Measurements from ENCODE around the gene DLG1. TPM values are rescaled to one million over a fixed set of nuclear protein-coding genes. Genes with fewer than 3 reads are reported as not detected.
"Not testable (repeated sequence)": the region's sequence is repeated elsewhere in the genome, so short reads cannot be mapped to it uniquely, and the experiment has no call there.

The DLG1 gene
- total RNA-seq, 1 experiment from 2014 or later, result 121 TPM

- Mint-ChIP-seq H3K27me3 (ENCODE audit: insufficient read depth, unreplicated experiment) (no peaks in the 10 kb centered on the region), H3K27ac (ENCODE audit: low read depth, unreplicated experiment) (no peak overlapping the region), H3K4me3 (ENCODE audit: unreplicated experiment) (no peak overlapping the region), H3K9me3 (ENCODE audit: unreplicated experiment) (no peaks in the 10 kb centered on the region), H3K4me1 (ENCODE audit: insufficient read depth, unreplicated experiment) (no peaks in the 10 kb centered on the region), H3K36me3 (ENCODE audit: insufficient read depth, unreplicated experiment) (peaks cover 63% of the 10 kb centered on the region)
- no peak for DNase-seq (ENCODE audit: unreplicated experiment)
- intact Hi-C loops (cut with micrococcal nuclease), result no loop called here
- no TSS peak for BruUV-seq (replicated peaks)
- ChIA-PET CTCF (interaction anchor here (0.9 kb wide), 1 partner anchor 73 kb away, joined by 3 read pairs; no protein-coding TSS in a partner anchor), POLR2A (interaction anchor here (1.3 kb wide), 1 partner anchor 22 kb away, joined by 3 read pairs; no protein-coding TSS in a partner anchor)
- no peak for TF ChIP-seq CTCF (IDR thresholded peaks at IDR 0.05; ENCODE audit: unreplicated experiment)
Measured at GRCh38 chr3:197076415-197076814, 222.0 kb downstream of the DLG1 start.

- Mint-ChIP-seq H3K36me3 (ENCODE audit: insufficient read depth, unreplicated experiment) (peaks cover 49% of the 10 kb centered on the region), H3K27ac (ENCODE audit: low read depth, unreplicated experiment) (no peak overlapping the region), H3K9me3 (ENCODE audit: unreplicated experiment) (no peaks in the 10 kb centered on the region), H3K4me3 (ENCODE audit: unreplicated experiment) (no peak overlapping the region), H3K27me3 (ENCODE audit: insufficient read depth, unreplicated experiment) (no peaks in the 10 kb centered on the region), H3K4me1 (ENCODE audit: insufficient read depth, unreplicated experiment) (no peaks in the 10 kb centered on the region)
- BruUV-seq (replicated peaks), result no TSS peak
- no peak for TF ChIP-seq CTCF (IDR thresholded peaks at IDR 0.05; ENCODE audit: unreplicated experiment)
- POLR2A ChIA-PET, result interaction anchor here (0.6 to 1.4 kb wide), 2 partner anchors 37 to 39 kb away, joined by 3 to 4 read pairs; no protein-coding TSS in a partner anchor
- intact Hi-C loops (cut with micrococcal nuclease), result no loop called here
- CTCF ChIA-PET, result no interaction called here
- DNase-seq (ENCODE audit: unreplicated experiment), result no peak
Measured at GRCh38 chr3:197068077-197068476, 230.3 kb downstream of the DLG1 start.

GRCh38 chr3:197064771-197065170 is 233.6 kb downstream of the DLG1 start:
- Mint-ChIP-seq H3K36me3 (ENCODE audit: insufficient read depth, unreplicated experiment) (peaks cover 66% of the 10 kb centered on the region), H3K27ac (ENCODE audit: low read depth, unreplicated experiment) (no peak overlapping the region), H3K4me3 (ENCODE audit: unreplicated experiment) (no peak overlapping the region), H3K4me1 (ENCODE audit: insufficient read depth, unreplicated experiment) (no peaks in the 10 kb centered on the region), H3K27me3 (ENCODE audit: insufficient read depth, unreplicated experiment) (no peaks in the 10 kb centered on the region), H3K9me3 (ENCODE audit: unreplicated experiment) (no peaks in the 10 kb centered on the region)
- intact Hi-C loops (cut with micrococcal nuclease), result no loop called here
- DNase-seq (ENCODE audit: unreplicated experiment), result no peak
- CTCF ChIA-PET, result interaction anchor here (0.7 to 0.8 kb wide), 2 partner anchors 105 to 829 kb away, joined by 3 to 4 read pairs; no protein-coding TSS in a partner anchor
- no TSS peak for BruUV-seq (replicated peaks)
- TF ChIP-seq CTCF (IDR thresholded peaks at IDR 0.05; ENCODE audit: unreplicated experiment), result no peak
- POLR2A ChIA-PET, result interaction anchor here (1.0 kb wide), 1 partner anchor 11 kb away, joined by 4 read pairs; no protein-coding TSS in a partner anchor

GRCh38 chr3:197062446-197062845 is 236.0 kb downstream of the DLG1 start:
- Mint-ChIP-seq H3K36me3 (ENCODE audit: insufficient read depth, unreplicated experiment) (peaks cover 89% of the 10 kb centered on the region), H3K27ac (ENCODE audit: low read depth, unreplicated experiment) (no peak overlapping the region), H3K9me3 (ENCODE audit: unreplicated experiment) (no peaks in the 10 kb centered on the region), H3K27me3 (ENCODE audit: insufficient read depth, unreplicated experiment) (no peaks in the 10 kb centered on the region), H3K4me3 (ENCODE audit: unreplicated experiment) (no peak overlapping the region), H3K4me1 (ENCODE audit: insufficient read depth, unreplicated experiment) (no peaks in the 10 kb centered on the region)
- no peak for TF ChIP-seq CTCF (IDR thresholded peaks at IDR 0.05; ENCODE audit: unreplicated experiment)
- intact Hi-C loops (cut with micrococcal nuclease), result no loop called here
- POLR2A ChIA-PET, result no interaction called here
- CTCF ChIA-PET, result interaction anchor here (0.7 kb wide), 1 partner anchor 107 kb away, joined by 3 read pairs; no protein-coding TSS in a partner anchor
- DNase-seq (ENCODE audit: unreplicated experiment), result no peak
- no TSS peak for BruUV-seq (replicated peaks)

GRCh38 chr3:197051637-197052036 is 246.8 kb downstream of the DLG1 start:
- BruUV-seq (replicated peaks); POLR2A ChIA-PET: not testable (repeated sequence)
- CTCF ChIA-PET, result interaction anchor here (0.6 kb wide), 1 partner anchor 402 kb away, joined by 3 read pairs; no protein-coding TSS in a partner anchor

More at GRCh38 chr3:197051637-197052036, 246.8 kb downstream of the DLG1 start:
- H3K27ac Mint-ChIP-seq (ENCODE audit: low read depth, unreplicated experiment); H3K27me3 Mint-ChIP-seq (ENCODE audit: insufficient read depth, unreplicated experiment); H3K4me1 Mint-ChIP-seq (ENCODE audit: insufficient read depth, unreplicated experiment); H3K9me3 Mint-ChIP-seq (ENCODE audit: unreplicated experiment); H3K4me3 Mint-ChIP-seq (ENCODE audit: unreplicated experiment); DNase-seq (ENCODE audit: unreplicated experiment); intact Hi-C loops (cut with micrococcal nuclease): not testable (repeated sequence)
- peaks cover 89% of the 10 kb centered on the region for H3K36me3 Mint-ChIP-seq (ENCODE audit: insufficient read depth, unreplicated experiment)
